ENCODE data around the gene KNDC1.
A peak's percentile ranks its signal among the peaks of the same experiment; 100 is the strongest.

KNDC1 gene

DNA sequence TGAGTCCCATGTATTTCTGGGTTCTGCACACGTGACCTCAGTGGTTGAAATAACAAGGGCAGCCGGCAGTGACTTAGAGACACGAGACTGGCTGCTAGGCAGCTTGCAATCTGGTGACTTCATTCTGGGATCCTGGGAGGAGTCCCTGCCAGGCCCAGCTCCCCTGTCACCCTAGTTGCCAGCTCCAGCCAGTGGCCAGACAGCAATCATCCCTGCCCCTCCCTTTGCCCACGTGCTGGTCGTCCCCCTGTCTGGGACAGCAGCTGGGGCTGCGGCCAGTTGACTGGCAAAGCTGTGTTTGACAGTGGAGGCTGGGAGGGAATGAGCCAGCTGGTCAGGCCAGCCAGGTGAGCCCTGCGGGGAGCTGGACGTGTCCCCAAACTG lies 42.3 kb upstream of the KNDC1 start:
- Histone ChIP-seq H2AK5ac (ENCODE audit: low read length) (no peak overlapping the region), H3K23ac (ENCODE audit: low read length) (no peak overlapping the region), H3K9me3 (ENCODE audit: insufficient read depth, low read depth, low read length) (peaks cover 29% of the 10 kb centered on the region), H2AFZ (ENCODE audit: insufficient read depth, low read length, poor library complexity) (no peak overlapping the region), H2BK120ac (ENCODE audit: insufficient read depth, low read length, poor library complexity) (no peak overlapping the region), H3K4me3 (ENCODE audit: low read depth, low read length) (no peak overlapping the region), H3K27me3 (ENCODE audit: insufficient read depth, low read length) (no peaks in the 10 kb centered on the region), H3K4me2 (ENCODE audit: low read length) (no peak overlapping the region), H3K14ac (ENCODE audit: low read length) (no peak overlapping the region), H4K91ac (ENCODE audit: low read depth, low read length) (no peak overlapping the region), H3K79me2 (ENCODE audit: control insufficient read depth, insufficient read depth, low read length, poor library complexity) (no peaks in the 10 kb centered on the region), H3K4me1 (ENCODE audit: control insufficient read depth in 1 of 2, insufficient read depth in 2 of 2, low read length in 2 of 2) (no peaks in the 10 kb centered on the region), H3K18ac (ENCODE audit: low read length) (no peak overlapping the region), H2BK5ac (ENCODE audit: low read depth, low read length, poor library complexity) (no peak overlapping the region), H4K8ac (ENCODE audit: low read depth, low read length) (no peak overlapping the region), H3K4ac (ENCODE audit: low read depth, low read length) (no peak overlapping the region), H4K12ac (ENCODE audit: low read depth, low read length) (no peak overlapping the region), H3K79me1 (ENCODE audit: low read length) (no peaks in the 10 kb centered on the region), H3K27ac (ENCODE audit: low read depth, low read length) (no peak overlapping the region), H3K36me3 (ENCODE audit: control insufficient read depth in 1 of 2, insufficient read depth in 2 of 2, low read length in 2 of 2) (no peaks in the 10 kb centered on the region), H3K9ac (ENCODE audit: low read length) (no peak overlapping the region), H2BK12ac (ENCODE audit: low read length) (no peak overlapping the region)
- WGBS (ENCODE audit: extremely low coverage, insufficient coverage, insufficient read length) = no CpG with 5 or more reads among the region's 8 CpGs
- DNase-seq = no peak

DNA sequence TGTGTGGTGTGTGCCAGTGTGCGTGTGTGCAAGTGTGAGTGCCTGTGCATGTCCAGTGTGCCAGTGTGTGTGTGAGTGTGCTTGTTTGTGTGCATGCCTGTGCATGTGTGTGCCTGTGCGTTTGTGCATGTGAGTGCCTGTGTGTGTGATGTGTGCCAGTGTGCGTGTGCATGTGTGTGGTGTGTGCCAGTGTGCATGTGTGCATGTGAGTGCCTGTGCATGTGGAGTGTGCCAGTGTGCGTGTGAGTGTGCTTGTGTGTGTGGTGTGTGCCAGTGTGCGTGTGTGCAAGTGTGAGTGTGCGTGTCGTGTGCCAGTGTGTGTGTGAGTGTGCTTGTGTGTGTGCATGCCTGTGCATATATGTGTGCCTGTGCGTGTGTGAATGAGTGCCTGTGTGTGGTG lies 38.5 kb upstream of the KNDC1 start:
- no peak overlapping the region for H2BK120ac ChIP-seq (ENCODE audit: insufficient read depth, low read length, poor library complexity)
- no peak for DNase-seq
- peak overlapping the region; percentile 61 for H3K4me3 ChIP-seq (ENCODE audit: low read depth, low read length)
- H3K9ac ChIP-seq (ENCODE audit: low read length) = no peak overlapping the region
- no peak overlapping the region for H3K27ac ChIP-seq (ENCODE audit: low read depth, low read length)
- H4K8ac ChIP-seq (ENCODE audit: low read depth, low read length) = no peak overlapping the region
- H3K9me3 ChIP-seq (ENCODE audit: insufficient read depth, low read depth, low read length) = peaks cover 23% of the 10 kb centered on the region
- H2BK12ac ChIP-seq (ENCODE audit: low read length) = no peak overlapping the region
- no peaks in the 10 kb centered on the region for H3K36me3 ChIP-seq (ENCODE audit: control insufficient read depth in 1 of 2, insufficient read depth in 2 of 2, low read length in 2 of 2)
- H3K79me2 ChIP-seq (ENCODE audit: control insufficient read depth, insufficient read depth, low read length, poor library complexity) = no peaks in the 10 kb centered on the region
- no peak overlapping the region for H3K18ac ChIP-seq (ENCODE audit: low read length)
- H2BK5ac ChIP-seq (ENCODE audit: low read depth, low read length, poor library complexity) = no peak overlapping the region
- H3K79me1 ChIP-seq (ENCODE audit: low read length) = no peaks in the 10 kb centered on the region
- H3K27me3 ChIP-seq (ENCODE audit: insufficient read depth, low read length) = no peaks in the 10 kb centered on the region
- no peak overlapping the region for H3K4me2 ChIP-seq (ENCODE audit: low read length)
- H2AFZ ChIP-seq (ENCODE audit: insufficient read depth, low read length, poor library complexity) = no peak overlapping the region
- no peak overlapping the region for H3K4ac ChIP-seq (ENCODE audit: low read depth, low read length)
- no peak overlapping the region for H3K14ac ChIP-seq (ENCODE audit: low read length)
- peak overlapping the region; percentile 81 for H3K23ac ChIP-seq (ENCODE audit: low read length)
- no peak overlapping the region for H4K91ac ChIP-seq (ENCODE audit: low read depth, low read length)
- H4K12ac ChIP-seq (ENCODE audit: low read depth, low read length) = no peak overlapping the region
- no peaks in the 10 kb centered on the region for H3K4me1 ChIP-seq (ENCODE audit: control insufficient read depth in 1 of 2, insufficient read depth in 2 of 2, low read length in 2 of 2)
- no peak overlapping the region for H2AK5ac ChIP-seq (ENCODE audit: low read length)
- no CpG with 5 or more reads among the region's 8 CpGs for WGBS (ENCODE audit: extremely low coverage, insufficient coverage, insufficient read length)

DNA sequence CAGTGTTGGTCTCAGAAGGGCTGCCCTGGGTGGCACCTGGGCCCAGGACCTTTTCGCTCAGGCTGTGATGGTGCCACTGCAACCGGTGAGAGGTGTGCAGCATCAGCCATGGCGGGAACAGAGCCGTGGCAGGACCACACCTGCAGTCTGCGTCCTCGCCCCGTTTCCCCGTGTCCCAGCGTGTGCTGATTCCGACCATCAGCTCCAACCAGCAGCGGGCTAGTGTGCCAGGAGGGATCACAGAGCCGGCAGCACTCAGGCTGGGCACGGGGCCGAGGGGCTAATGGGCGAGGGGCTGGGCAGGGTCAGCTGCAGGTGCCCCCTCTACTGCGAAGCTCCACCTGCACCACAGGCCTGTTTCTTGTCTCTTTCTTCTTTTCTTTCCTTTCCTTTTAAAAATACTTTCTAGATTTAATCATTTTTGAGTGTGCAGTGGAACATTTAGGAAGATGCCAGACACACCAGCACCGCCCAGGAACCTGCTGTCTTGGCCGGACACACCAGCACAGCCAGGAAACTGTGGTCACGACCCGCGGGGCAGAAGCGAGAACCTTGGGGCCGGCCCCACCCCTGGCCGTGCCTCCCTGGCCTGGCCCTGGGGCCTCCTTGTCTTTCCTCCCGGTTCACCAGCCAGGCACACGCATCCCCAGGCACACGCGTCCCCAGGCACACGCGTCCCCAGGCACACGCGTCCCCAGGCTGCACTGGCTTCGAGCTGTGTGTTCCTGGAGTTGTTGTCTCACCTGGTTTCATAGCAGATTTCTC lies 37.7 kb upstream of the KNDC1 start:
- Histone ChIP-seq H3K4ac (ENCODE audit: low read depth, low read length) (no peak overlapping the region), H3K9me3 (ENCODE audit: insufficient read depth, low read depth, low read length) (peaks cover 21% of the 10 kb centered on the region), H2BK5ac (ENCODE audit: low read depth, low read length, poor library complexity) (no peak overlapping the region), H2AK5ac (ENCODE audit: low read length) (no peak overlapping the region), H3K23ac (ENCODE audit: low read length) (no peak overlapping the region), H3K4me2 (ENCODE audit: low read length) (no peak overlapping the region), H3K14ac (ENCODE audit: low read length) (no peak overlapping the region), H3K79me1 (ENCODE audit: low read length) (no peaks in the 10 kb centered on the region), H2BK12ac (ENCODE audit: low read length) (no peak overlapping the region), H3K18ac (ENCODE audit: low read length) (no peak overlapping the region), H3K27me3 (ENCODE audit: insufficient read depth, low read length) (no peaks in the 10 kb centered on the region), H2BK120ac (ENCODE audit: insufficient read depth, low read length, poor library complexity) (no peak overlapping the region), H3K4me3 (ENCODE audit: low read depth, low read length) (no peak overlapping the region), H4K91ac (ENCODE audit: low read depth, low read length) (no peak overlapping the region), H3K27ac (ENCODE audit: low read depth, low read length) (no peak overlapping the region), H2AFZ (ENCODE audit: insufficient read depth, low read length, poor library complexity) (no peak overlapping the region), H3K36me3 (ENCODE audit: control insufficient read depth in 1 of 2, insufficient read depth in 2 of 2, low read length in 2 of 2) (no peaks in the 10 kb centered on the region), H3K4me1 (ENCODE audit: control insufficient read depth in 1 of 2, insufficient read depth in 2 of 2, low read length in 2 of 2) (no peaks in the 10 kb centered on the region), H3K9ac (ENCODE audit: low read length) (no peak overlapping the region), H4K8ac (ENCODE audit: low read depth, low read length) (no peak overlapping the region), H3K79me2 (ENCODE audit: control insufficient read depth, insufficient read depth, low read length, poor library complexity) (no peaks in the 10 kb centered on the region), H4K12ac (ENCODE audit: low read depth, low read length) (no peak overlapping the region)
- WGBS (ENCODE audit: extremely low coverage, insufficient coverage, insufficient read length) = no CpG with 5 or more reads among the region's 33 CpGs
- no peak for DNase-seq

DNA sequence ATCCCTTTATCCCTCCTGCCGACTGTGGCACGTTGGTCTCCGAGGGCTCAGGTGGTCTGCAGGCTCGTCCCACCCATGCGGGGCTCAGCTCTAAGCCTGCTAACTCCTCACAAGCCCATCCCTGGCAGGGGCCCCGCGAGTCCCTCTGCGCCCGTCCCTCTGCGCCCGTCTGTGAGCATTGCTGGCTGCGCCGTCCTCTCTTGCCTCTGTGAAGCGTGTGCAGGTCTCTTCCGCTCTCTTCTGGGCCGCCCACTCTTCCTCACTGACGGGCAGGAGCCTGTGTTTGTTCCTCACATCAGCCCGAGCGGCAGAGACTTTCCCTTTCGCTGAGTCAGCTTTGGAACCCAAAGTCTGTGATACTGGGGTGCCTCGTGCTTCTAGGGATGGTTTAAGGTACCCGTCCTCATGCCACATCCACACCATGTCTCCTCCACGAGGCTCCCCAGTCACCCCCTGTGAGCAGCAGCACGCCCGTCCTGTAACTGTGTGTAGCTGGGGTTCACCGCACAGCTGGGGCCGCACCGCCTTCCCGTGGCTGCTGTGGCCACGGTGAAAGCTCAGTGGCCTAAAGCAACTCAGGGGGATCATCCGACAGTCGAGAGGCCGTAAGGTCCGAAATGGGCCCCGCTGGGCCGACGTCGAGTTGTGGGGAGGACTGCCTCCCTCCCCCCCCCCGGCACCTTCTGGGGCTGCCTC lies 36.8 kb upstream of the KNDC1 start:
- Histone ChIP-seq H3K9ac (ENCODE audit: low read length) (no peak overlapping the region), H3K36me3 (ENCODE audit: control insufficient read depth in 1 of 2, insufficient read depth in 2 of 2, low read length in 2 of 2) (no peaks in the 10 kb centered on the region), H3K23ac (ENCODE audit: low read length) (no peak overlapping the region), H2BK12ac (ENCODE audit: low read length) (no peak overlapping the region), H3K14ac (ENCODE audit: low read length) (no peak overlapping the region), H2AFZ (ENCODE audit: insufficient read depth, low read length, poor library complexity) (no peak overlapping the region), H4K8ac (ENCODE audit: low read depth, low read length) (no peak overlapping the region), H4K12ac (ENCODE audit: low read depth, low read length) (no peak overlapping the region), H3K9me3 (ENCODE audit: insufficient read depth, low read depth, low read length) (peaks cover 22% of the 10 kb centered on the region), H3K18ac (ENCODE audit: low read length) (no peak overlapping the region), H3K4ac (ENCODE audit: low read depth, low read length) (no peak overlapping the region), H3K79me1 (ENCODE audit: low read length) (no peaks in the 10 kb centered on the region), H3K79me2 (ENCODE audit: control insufficient read depth, insufficient read depth, low read length, poor library complexity) (no peaks in the 10 kb centered on the region), H2BK5ac (ENCODE audit: low read depth, low read length, poor library complexity) (no peak overlapping the region), H3K4me3 (ENCODE audit: low read depth, low read length) (no peak overlapping the region), H2BK120ac (ENCODE audit: insufficient read depth, low read length, poor library complexity) (no peak overlapping the region), H3K27ac (ENCODE audit: low read depth, low read length) (no peak overlapping the region), H4K91ac (ENCODE audit: low read depth, low read length) (no peak overlapping the region), H2AK5ac (ENCODE audit: low read length) (no peak overlapping the region), H3K27me3 (ENCODE audit: insufficient read depth, low read length) (no peaks in the 10 kb centered on the region), H3K4me2 (ENCODE audit: low read length) (no peak overlapping the region), H3K4me1 (ENCODE audit: control insufficient read depth in 1 of 2, insufficient read depth in 2 of 2, low read length in 2 of 2) (no peaks in the 10 kb centered on the region)
- no CpG with 5 or more reads among the region's 39 CpGs for whole genome bisulfite sequencing (ENCODE audit: extremely low coverage, insufficient coverage, insufficient read length)
- DNase-seq = no peak

Measured in trophoblast cell (in vitro differentiated cells and primary cell).